ENCODE results near the gene SDK2. TPM values are rescaled to one million over a fixed set of nuclear protein-coding genes. Genes with fewer than 3 reads are reported as not detected.

SDK2 gene
- polyA plus RNA-seq, 1 of the 3 experiments (the other 2 are of a cell fraction): 0.02 TPM

- peaks cover 0 to 31% of the 10 kb centered on the region in 2 experiments; a peak in 1 of 4 replicates for H3K4me1 ChIP-seq (ENCODE audit: control insufficient read depth in 1 of 2, insufficient read depth in 2 of 2, low read depth in 1 of 2, low read length in 1 of 2)
- no peaks in the 10 kb centered on the region for H3K36me3 ChIP-seq (replicated peaks in 1 of 2; ENCODE audit: control insufficient read depth in 1 of 2, insufficient read depth in 2 of 2, low read length in 1 of 2)
- no peaks in the 10 kb centered on the region for H3K9me3 ChIP-seq
- H3K9me2 ChIP-seq: no peaks in the 10 kb centered on the region
- no peak overlapping the region for H3K27ac ChIP-seq (ENCODE audit: low read depth in 2 of 2, low read length in 1 of 2)
- ChIA-PET CTCF (interaction anchor here (0.5 to 9.0 kb wide), 5 partner anchors 8 to 606 kb away, joined by 3 to 96 read pairs (median 3); no protein-coding TSS in a partner anchor), POLR2A (no interaction called here)
- H4K20me1 ChIP-seq (ENCODE audit: insufficient read depth): no peaks in the 10 kb centered on the region
- no peak overlapping the region for H3K4me3 ChIP-seq (ENCODE audit: low read depth in 2 of 2, low read length in 1 of 2)
- TF ChIP-seq MEF2A (IDR thresholded peaks at IDR 0.05; ENCODE audit: borderline replicate concordance, low read depth): no peak
- TF ChIP-seq YY1 (IDR thresholded peaks at IDR 0.05; ENCODE audit: low read depth): no peak
- TF ChIP-seq USF2 (IDR thresholded peaks at IDR 0.05; ENCODE audit: borderline replicate concordance, low read depth, low read length): no peak
- TF ChIP-seq RFX5 (IDR thresholded peaks at IDR 0.05; ENCODE audit: low read length): no peak
- TF ChIP-seq TAF1 (IDR thresholded peaks at IDR 0.05; ENCODE audit: borderline replicate concordance, low read depth, low read length): no peak
- TF ChIP-seq RAD21 (IDR thresholded peaks at IDR 0.05; ENCODE audit: low read length): no peak
- no peak for TF ChIP-seq CHD2 (IDR thresholded peaks at IDR 0.05; ENCODE audit: low read length, partially characterized antibody)
- no peak for TF ChIP-seq EZH2phosphoT487 (IDR thresholded peaks at IDR 0.05; ENCODE audit: borderline replicate concordance, low read depth)
- TF ChIP-seq ELF1 (IDR thresholded peaks at IDR 0.05): no peak
- no peak for TF ChIP-seq REST (IDR thresholded peaks at IDR 0.05; ENCODE audit: low read depth, low read length)
- TF ChIP-seq FOXJ3 (CRISPR knock-in tag; IDR thresholded peaks at IDR 0.05): no peak
- TF ChIP-seq JUND (IDR thresholded peaks at IDR 0.05): no peak
- no peak for TF ChIP-seq MAX (IDR thresholded peaks at IDR 0.05; ENCODE audit: low read depth)
- TF ChIP-seq RXRA (IDR thresholded peaks at IDR 0.05; ENCODE audit: borderline replicate concordance, low read depth): no peak
- TF ChIP-seq POLR2AphosphoS5 (IDR thresholded peaks at IDR 0.05; ENCODE audit: low read depth, low read length): no peak
- TF ChIP-seq PBX3 (IDR thresholded peaks at IDR 0.05): no peak
- TF ChIP-seq GATA2 (CRISPR knock-in tag; IDR thresholded peaks at IDR 0.05): no peak
- no peak for TF ChIP-seq TCF12 (IDR thresholded peaks at IDR 0.05)
- 44% methylated on average over 7 of the region's 7 CpGs for WGBS (ENCODE audit: low lambda C conversion rate)
- no peak overlapping the region for H3K4me2 ChIP-seq
- no peaks in the 10 kb centered on the region for H3K79me2 ChIP-seq (ENCODE audit: insufficient read depth)
- no peaks in the 10 kb centered on the region for H3K27me3 ChIP-seq (ENCODE audit: insufficient read depth)
- no peak overlapping the region for H3K9ac ChIP-seq
- no peak overlapping the region for H2AFZ ChIP-seq (ENCODE audit: low read depth)
- no peak for DNase-seq
- H3F3A ChIP-seq (replicated peaks; ENCODE audit: insufficient read depth): no peaks in the 10 kb centered on the region
These were observed 50.2 kb downstream of the SDK2 start for GRCh38 chr17:73594025-73594424.
